CD4-positive, alpha-beta T cell treated with Interleukin-12 subunit alpha and Interleukin-12 subunit beta, for 1 hour (primary cell): ENCODE measurements around the gene AGAP1.
A peak's percentile ranks its signal among the peaks of the same experiment; 100 is the strongest.
"Not testable (repeated sequence)": the region's sequence is repeated elsewhere in the genome, so short reads cannot be mapped to it uniquely, and the experiment has no call there.

Source experiments
- DNase-seq: peaks from one replicate; pipeline ENCODE4 v3.0.0-alpha.2; 2020

AGAP1 gene

DNA sequence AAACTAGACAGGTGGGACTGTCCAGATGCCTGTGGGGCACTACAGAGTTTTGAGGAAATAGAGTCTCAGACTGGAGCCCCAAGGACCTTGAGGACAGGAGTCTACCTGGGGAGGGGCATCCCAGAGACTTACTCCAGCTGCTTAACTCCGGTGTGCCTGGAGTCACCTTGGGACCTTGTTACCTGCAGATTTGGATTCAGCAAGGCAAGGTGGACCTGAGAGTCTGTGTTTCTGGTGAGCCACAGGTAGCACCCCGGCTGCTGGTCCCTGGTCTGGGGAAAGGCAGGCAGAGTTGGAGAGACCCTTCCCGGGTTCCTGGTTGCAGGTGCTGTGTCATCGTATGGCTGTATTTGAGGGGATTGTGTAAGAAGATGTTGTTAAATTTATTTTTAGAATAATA lies 102.4 kb downstream of the AGAP1 start:
- no peak for DNase-seq

DNA sequence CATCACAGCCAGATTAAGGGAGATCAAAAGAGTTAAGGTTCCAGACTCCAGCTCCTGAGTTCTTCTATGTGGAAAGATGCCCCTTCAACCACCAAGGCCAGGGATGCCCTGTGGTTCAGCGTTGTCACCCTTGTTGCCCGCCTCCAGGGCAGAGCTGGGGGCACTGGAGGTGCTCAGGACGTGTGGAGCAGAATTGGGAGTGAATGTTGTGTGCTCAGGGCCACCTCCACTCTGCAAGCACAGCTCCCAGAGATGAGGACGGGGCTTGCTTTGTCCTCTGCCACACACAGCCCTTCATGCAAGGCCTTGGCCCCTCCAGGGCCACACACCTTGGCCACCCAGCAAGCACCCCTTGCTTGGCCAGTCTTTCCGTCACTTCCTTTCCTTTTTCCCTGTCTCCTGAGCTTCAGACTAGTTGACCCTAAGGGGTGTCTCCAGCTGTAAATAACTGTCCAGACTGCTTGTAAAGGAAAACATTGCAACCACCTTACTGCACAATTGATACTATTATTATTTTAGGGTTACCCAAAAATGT lies 103.3 kb downstream of the AGAP1 start:
- no peak for DNase-seq

DNA sequence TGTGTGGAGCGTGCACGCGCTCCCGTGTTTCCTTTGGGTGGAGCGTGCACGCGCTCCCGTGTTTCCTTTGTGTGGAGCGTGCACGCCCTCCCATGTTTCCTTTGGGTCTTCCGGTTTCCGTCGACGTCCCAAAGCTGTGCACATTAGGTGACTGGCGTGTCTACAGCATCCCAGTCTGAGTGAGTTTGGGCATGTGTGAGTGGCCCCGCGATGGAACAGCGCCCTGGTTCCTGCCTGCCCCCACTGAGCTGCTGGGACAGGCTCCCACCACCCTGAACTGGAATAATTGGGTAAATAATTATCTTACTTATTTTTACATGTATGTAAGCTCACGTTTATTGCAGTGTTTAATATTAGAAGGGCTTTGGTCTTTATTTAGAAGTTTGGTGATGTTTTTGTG lies 104.2 kb downstream of the AGAP1 start:
- DNase-seq: no peak

DNA sequence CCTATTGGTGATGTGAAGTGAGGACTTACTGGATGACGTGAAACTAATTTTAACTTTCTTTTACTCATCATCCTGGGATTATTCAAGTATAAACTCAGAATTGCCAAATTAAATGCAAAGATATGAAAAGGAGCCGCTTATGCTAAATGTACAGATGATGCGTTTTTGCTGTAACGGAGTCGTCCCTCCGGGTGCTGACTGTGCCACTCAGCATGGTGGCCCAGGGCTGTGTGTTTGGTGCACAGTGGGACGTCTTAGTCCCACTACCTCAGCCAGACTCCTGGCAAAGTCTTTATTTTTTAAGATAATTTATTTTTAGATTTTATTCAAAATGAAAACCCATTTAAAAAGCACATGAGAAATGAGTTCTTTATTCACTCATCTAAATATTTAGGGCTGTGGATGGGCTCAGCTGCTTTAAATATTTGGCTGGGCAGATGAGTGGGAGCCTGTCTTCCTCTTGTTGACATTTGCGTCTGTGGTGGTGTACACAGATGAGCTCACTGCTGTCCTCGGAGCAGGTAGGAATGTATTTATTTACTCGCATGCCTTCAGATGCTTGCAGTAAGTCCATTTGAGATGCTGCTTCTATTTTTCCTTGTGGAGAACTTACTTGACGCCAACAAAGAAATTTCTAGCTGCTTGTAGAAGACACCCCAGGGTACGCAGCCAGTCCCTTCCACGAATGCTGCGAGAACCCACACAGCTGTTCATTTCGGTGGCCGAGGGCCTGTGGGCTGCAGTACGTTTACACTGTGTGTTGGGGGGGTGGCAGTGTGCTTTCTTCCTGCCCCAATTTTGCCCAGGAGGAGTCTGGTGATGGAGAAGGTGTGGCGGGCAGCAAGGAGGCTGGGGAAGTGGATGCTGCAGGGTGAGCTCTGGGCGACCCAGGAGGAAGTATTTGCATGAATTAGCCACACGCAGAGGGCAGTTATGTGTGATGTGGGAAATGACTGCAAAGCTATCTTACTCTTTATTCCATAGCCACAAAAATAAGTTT lies 105.0 kb downstream of the AGAP1 start:
- no peak for DNase-seq

DNA sequence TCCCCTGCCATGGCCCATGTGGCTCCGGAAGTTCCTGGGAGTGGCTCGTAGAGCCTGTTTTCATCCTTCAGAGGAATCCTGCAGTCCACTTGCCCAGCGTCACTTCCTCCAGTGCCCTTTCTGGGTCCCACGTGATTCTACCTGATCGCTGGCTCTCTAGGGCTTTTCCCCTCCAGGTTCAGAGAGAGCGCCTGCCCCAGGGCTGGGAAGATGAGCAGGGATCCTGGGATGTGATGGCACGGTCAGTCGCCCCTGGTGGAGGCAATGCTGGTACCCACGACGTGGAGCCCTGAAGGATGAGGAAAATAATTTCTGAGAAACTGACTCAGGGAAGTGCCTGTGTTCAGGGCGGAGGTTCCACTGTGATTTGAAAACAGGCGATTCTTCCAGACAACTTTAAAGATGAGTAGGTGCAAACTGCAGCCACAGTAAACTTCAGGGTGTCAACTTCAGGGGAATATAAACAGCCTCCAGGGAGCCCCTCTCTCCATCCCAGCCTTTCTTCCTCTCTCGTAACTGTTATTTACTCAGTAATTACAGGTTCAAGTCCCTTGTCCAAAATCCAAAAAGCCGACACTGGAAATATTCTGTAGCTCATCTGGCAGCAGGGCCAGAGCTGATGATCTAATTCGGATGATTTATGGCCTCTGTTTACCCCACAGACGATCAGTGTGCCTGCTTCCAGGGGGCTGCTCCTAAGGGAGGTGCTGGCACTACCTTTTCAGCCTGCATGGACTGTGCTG lies 105.9 kb downstream of the AGAP1 start:
- DNase-seq: no peak

DNA sequence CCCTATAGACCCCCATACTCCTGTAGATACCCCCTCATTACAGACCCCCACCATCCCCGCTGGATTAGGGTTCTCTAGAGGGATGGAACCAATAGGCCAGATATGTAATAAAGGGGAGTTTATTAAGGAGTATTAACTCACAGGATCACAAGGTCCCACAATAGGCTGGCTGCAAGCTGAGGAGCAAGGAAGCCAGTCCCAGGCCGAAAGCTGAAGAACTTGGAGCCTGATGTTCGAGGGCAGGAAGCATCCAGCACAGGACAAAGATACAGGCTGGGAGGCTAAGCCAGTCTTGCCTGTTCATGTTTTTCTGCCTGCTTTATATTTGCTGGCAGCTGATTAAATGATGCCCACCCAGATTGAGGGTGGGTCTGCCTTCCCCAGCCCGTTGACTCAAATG lies 106.6 kb downstream of the AGAP1 start:
- no peak for DNase-seq

DNA sequence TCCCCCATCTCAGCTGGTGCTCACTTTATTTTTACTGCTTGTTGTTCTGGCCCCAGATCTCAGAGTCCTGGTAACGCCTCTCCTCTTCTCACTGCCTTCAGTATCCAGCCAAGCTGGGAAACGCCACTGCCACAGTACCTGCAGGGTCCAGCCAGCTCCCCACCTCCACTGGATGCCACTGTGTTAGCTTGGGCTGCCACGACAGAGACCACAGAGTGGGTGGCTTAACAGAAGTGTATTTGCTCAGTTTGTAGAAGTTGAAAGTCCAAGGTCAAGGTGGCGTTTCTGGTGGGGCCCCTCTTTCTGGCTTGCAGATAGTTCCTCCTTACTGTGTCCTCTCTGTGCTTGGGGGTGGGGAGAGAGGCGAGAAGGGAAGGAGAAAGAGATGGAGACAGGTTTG lies 107.1 kb downstream of the AGAP1 start:
- no peak for DNase-seq

DNA sequence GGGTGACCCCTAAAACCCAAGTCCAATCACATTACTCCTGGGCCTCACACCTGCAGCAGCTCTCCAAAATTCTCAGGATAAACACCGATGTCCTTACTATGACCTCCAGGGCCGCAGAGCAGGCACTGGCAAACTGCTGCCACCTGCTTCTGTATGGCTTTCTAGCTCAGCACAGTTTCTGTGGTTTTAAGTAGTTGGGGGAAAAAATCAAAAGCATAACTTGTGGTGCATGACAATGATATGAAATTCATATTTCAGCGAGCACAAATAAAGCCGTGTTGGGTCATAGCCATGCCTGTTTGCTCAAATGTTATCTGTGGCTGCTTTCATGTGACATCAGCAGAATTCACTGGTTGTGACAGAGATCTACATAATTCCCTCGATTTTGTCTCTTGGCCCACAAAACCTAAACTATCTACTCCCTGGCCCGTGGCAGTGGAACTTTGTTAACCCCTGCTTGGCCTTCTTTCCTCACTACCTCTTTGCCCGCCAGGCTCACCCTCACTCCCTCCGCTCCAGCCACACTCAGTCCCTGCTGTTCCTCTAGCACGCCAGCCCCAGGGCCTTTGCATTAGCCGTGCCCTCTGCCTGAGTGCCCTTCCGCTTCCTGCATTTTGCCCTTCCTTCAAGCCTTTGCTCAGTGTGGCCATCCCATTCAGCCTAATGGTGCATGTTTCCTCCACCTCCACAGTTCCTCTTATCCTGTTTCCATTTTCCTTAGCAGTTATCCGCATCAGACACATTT lies 108.3 kb downstream of the AGAP1 start:
- DNase-seq: no peak

DNA sequence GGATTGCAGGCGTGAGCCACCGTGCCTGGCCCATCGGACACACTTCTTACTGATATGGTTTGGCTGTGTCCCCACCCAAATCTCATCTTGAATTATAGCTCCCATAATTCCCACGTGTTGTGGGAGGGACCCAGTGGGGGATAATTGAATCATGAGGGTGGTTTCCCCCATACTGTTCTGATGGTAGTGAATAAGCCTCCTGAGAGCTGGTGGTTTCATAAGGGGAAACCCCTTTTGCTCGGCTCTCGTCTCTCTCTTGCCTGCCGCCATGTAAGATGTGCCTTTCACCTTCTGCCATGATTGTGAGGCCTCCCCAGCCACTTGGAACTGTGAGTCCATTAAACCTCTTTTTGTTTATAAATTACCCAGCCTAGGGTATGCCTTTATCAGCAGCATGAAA lies 109.1 kb downstream of the AGAP1 start:
- DNase-seq: not testable (repeated sequence)

DNA sequence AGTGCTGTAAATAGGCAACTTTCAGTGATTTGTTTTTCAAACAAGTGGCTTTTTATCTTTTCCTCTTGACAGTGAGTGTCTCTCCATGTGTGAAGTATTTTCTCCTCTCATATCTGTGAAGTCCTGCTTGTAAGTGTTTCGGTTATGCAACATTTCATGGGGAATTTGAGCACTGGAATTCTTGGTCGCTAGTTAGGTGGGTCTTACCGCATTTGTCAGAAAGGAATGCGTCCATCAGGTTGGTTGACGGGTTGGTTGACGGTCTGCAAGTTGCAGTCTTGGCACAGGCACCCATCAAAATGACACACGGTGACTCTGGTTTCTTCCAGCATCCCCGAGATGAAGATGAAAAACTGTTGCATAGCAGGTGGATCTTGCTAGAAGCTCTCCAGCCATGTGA lies 109.8 kb downstream of the AGAP1 start:
- DNase-seq: no peak

DNA sequence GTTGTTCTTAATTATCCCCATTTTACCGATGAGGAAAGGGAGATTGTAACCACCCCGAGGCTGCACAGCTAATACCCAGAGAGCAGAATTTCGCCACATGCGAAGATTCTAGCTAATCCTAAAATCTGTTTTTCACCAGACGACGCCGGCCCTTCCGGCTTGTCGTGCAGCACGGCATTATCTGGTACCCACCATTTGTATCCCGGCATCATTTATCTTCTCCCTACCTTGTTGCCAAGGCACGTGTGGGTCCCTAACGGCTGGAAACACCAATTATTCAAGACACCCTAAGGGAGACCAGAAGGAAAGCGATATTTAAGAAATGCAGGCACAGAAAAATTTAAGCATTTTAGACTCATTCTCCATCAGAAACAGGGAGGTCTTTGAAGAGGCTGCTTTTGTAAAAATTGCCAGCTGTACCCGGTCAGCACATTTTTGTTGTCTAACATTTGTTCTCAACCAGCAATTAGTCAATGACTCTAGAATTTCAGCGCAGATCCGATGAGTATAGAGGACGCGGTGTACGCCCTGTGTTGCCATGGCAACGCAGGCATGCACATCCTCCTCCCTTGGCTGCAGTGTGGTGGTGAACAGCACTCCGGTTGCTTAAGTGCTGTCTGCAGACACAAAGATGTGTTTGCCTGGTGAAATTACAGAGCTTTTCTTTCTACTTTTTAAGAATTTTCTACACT lies 111.6 kb downstream of the AGAP1 start:
- DNase-seq: peak; percentile 9

DNA sequence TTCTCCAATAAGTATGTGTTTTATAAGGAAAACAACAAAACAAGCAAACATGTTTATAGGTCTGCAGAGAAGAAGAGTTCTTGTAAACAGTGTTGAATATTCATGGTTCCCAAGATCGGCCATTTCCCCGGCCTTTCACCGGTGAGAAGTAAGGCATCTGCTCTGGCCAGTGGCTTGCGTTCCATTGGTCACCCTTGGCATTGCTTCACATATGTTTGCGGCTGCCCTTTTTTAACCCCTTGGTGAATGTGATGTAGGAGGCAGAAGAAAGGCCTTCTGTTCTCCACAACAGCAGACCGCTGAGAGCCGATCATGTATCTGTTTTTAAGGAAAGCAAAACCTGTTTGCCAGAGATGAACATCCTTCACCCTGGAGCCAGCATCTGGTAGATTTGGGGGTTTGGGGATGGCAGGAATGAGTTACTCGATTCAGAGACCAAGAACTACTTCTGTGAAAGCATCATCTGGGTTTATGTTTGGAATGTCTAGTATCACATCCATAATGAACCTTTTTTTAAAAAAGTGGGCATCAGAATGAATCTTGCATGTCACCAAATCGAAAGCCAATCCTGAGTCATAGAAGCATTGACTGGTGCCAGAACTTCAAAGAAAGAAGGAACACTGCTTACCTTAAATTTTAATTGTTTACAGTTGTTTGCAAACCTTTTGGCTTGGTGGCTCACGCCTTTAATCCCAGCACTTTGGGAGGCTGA lies 112.3 kb downstream of the AGAP1 start:
- no peak for DNase-seq

DNA sequence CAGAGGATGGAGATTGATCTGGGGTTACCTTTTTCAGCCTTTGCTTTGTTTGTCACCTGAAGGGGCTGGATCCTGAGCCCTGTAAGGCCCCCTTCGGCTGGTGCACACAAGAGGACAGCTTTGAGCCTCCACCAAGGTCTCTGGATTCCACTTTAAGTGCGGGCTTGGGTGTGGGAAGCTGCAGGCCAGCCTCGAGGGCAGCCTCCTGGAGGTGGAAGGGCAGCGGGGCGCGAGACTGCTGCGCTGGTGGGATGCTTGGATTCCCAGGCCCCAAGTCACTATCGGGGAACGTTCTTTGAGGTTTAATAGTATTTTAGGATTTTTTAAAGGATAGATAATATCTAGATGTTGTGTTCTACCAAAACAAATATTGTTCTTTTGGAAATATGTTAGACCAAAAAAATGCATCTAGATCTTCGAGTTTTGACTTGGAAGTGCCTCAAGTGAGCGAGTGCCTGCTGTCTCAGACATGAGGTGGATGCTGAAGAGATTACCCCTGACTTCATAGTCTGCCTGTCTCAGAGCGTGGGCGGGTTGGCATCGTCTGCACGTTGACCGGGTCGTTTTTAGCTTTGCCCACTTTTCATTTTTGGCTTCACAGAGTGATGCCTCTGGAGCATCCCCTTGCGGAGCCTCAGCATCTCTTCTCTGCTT lies 113.8 kb downstream of the AGAP1 start:
- DNase-seq: no peak

DNA sequence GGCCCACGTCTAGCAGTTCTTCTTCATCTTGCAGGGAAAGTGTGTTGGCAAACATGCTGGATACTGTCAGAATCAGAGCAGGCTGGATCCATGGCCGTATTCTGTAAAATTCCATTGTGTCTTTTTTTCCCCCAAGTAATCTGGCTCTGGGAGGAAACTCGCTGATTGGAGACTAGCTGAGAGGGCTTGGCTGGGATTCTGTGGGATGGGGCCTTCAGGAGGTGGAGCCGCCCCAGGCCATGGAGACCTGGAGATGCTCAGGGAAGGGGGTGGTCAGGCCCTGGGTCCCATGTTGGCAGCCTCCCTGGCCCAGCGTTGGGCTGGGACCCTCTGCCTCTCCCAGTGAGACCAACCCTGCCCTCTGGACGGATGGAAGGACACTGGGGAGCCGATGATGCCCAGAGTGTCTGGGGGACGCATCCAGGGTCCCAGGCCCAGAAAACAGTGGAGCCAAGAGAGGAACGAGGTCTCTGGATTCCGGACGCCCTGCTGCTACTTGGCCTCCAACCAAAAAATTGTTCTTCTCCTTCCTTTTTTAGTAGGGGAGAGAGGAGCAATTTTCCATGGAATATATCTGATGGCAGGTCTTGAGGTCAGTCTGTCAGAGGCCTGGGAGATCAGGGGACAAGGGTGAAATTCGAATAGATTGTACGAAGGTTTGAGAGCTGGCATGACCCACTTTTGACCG lies 114.5 kb downstream of the AGAP1 start:
- DNase-seq: no peak

DNA sequence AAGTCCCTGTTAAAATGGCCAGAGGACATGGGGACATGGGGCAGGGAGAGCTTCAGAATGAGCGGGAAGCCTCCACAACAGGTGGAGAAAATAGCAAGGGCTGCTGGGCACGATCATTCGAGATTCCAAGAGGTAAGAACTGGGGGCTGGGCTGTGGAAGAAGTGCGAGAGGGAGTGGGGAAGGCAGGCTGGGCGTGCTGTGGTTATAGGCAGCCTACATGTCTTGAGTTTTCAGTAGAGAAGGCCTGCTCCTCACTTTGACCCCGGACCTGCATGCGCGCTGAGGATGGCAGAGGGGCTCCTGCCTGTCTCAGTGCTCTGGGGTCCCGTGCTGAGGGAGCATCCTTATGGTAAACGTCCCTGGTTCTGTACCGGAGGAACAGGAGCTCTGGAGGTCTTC lies 115.5 kb downstream of the AGAP1 start:
- DNase-seq: no peak

DNA sequence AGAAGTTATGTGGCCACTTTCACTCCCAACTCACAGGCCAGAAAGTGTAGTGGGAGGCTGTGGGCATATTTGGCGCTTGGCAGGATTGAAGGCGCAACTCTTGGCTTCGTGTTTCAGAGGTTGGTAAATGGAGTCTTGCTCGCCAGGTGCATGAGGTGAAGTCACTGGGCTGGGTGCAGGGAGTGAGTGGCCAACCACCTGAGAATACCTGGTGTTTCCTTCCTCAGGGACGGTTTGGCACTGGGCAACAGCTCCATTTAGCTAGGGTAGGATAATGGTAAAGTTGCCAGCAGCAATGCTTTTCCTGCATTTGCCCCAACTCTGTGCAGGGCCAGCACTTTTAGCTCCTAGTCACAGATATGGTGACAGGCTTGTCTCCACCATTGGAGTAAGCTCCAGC lies 115.9 kb downstream of the AGAP1 start:
- no peak for DNase-seq

DNA sequence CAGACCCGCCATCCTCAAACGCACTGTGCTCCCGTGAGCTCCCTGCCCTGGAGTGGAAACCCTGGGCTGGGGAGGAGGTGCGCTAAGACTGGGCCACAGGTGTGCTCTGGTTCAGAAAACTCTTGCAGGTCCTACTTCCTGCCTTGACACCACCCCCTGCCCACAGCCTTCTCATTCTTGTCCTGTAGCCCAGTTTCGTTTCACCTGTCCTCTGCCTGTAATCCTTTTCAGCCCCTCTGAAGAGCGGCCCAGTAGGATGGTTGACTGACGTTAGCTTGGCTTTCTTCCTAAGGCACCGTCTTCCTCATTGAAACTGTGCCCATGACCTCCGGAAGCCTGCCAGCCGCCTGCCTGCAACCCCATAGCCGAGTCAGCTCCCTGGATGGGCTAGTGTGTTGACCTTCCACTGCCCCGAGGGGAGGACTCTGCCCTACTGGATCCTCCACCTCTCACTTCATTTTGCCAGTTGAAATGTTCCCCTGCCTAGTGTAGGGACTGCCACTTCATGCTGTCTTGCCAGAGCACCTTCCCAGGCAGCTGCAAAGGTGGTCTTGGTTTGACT lies 116.9 kb downstream of the AGAP1 start:
- no peak for DNase-seq

DNA sequence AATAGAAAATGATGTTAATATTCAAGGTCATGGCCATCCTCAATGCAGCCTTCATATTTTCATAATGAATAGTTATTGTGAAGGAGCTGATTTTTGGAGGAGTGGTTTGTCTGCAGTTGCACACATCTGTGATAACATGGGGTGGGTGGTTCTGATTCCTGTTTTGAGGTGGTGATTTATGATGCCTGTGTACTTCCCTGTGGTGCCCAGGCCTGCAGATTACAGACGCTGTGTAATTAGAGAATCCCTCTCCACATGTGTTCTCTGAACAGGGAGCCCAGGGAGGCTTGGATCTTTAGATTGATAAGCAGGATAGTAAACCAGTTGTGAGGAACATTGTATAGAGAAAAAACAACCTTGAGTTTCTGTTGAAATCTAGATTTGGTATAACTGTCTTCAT lies 117.5 kb downstream of the AGAP1 start:
- no peak for DNase-seq

DNA sequence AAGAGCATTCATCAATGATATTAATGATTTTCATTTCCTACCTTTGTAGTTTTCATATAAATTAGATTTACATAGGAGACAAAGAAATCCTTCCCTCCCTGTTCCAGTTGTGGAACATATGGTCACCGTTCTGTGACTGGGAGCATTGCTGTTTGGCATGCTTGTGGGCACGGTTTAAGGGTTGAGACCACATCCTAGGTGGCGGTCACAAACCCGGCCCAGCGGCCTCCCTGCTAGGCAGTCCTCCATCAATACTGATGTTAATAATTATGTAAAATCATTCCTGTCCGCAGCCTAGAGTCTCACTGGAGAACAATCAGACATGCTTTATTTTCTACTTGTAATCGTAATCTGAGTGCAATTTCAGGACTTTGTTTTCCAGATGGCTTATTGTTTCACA lies 117.9 kb downstream of the AGAP1 start:
- no peak for DNase-seq
